ENCODE results near the gene RIMBP2.

RIMBP2 gene

GRCh38 chr12:130658145-130658911 lies 57.8 kb downstream of the RIMBP2 start:
- WGBS (ENCODE audit: insufficient coverage) = 88% methylated on average over 24 of the region's 26 CpGs
- peaks cover 0 to 5% (median 0%) of the 10 kb centered on the region in 4 experiments for H3K4me1 ChIP-seq (ENCODE audit: control extremely low read depth in 1 of 4, control insufficient read depth in 4 of 4, insufficient read depth in 4 of 4, low read length in 3 of 4)
- ChIA-PET POLR2A (no interaction called here), CTCF (interaction anchor here (1.2 kb wide), 1 partner anchor 89 kb away, joined by 3 read pairs; no protein-coding TSS in a partner anchor)
- DNase-seq = no peak
- H3K9me3 ChIP-seq (ENCODE audit: control extremely low read depth in 1 of 5, control insufficient read depth in 4 of 5, insufficient read depth in 2 of 5, low read depth in 1 of 5, low read length in 4 of 5) = peaks cover 0 to 5% (median 0%) of the 10 kb centered on the region in 5 experiments
- H3K27ac ChIP-seq (ENCODE audit: insufficient read depth in 1 of 2, low read depth in 1 of 2, low read length in 2 of 2, poor library complexity in 1 of 2, severe bottlenecking in 2 of 2) = no peak overlapping the region
- no peak overlapping the region for H3K4me3 ChIP-seq (ENCODE audit: control insufficient read depth in 1 of 7, extremely low read depth in 1 of 7, insufficient read depth in 4 of 7, low read depth in 2 of 7, low read length in 6 of 7)
- no peaks in the 10 kb centered on the region for H3K36me3 ChIP-seq (ENCODE audit: control insufficient read depth in 4 of 4, insufficient read depth in 4 of 4, low read length in 3 of 4)
- H3K27me3 ChIP-seq (replicated peaks in 2 of 5; ENCODE audit: control insufficient read depth in 4 of 5, insufficient read depth in 5 of 5, low read length in 4 of 5) = no peaks in the 10 kb centered on the region

GRCh38 chr12:130656411-130656810 lies 59.7 kb downstream of the RIMBP2 start:
- DNase-seq = peak in 2 of 3 donors; percentile 36 to 50
- ChIA-PET POLR2A (no interaction called here), CTCF (no interaction called here)
- Histone ChIP-seq H3K27me3 (replicated peaks in 2 of 5; ENCODE audit: control insufficient read depth in 4 of 5, insufficient read depth in 5 of 5, low read length in 4 of 5) (peaks cover 0 to 2% (median 0%) of the 10 kb centered on the region in 5 experiments), H3K4me3 (ENCODE audit: control insufficient read depth in 1 of 7, extremely low read depth in 1 of 7, insufficient read depth in 4 of 7, low read depth in 2 of 7, low read length in 6 of 7) (no peak overlapping the region), H3K27ac (ENCODE audit: insufficient read depth in 1 of 2, low read depth in 1 of 2, low read length in 2 of 2, poor library complexity in 1 of 2, severe bottlenecking in 2 of 2) (no peak overlapping the region), H3K36me3 (ENCODE audit: control insufficient read depth in 4 of 4, insufficient read depth in 4 of 4, low read length in 3 of 4) (no peaks in the 10 kb centered on the region), H3K4me1 (ENCODE audit: control extremely low read depth in 1 of 4, control insufficient read depth in 4 of 4, insufficient read depth in 4 of 4, low read length in 3 of 4) (peaks cover 0 to 5% (median 0%) of the 10 kb centered on the region in 4 experiments), H3K9me3 (ENCODE audit: control extremely low read depth in 1 of 5, control insufficient read depth in 4 of 5, insufficient read depth in 2 of 5, low read depth in 1 of 5, low read length in 4 of 5) (peaks cover 0 to 5% (median 0%) of the 10 kb centered on the region in 5 experiments)
- WGBS (ENCODE audit: insufficient coverage) = 25% methylated on average over 1 of the region's 8 CpGs

- ChIA-PET POLR2A (no interaction called here), CTCF (interaction anchor here (1.0 kb wide), 1 partner anchor 29 kb away, joined by 3 read pairs; no protein-coding TSS in a partner anchor)
- Histone ChIP-seq H3K27ac (ENCODE audit: insufficient read depth in 1 of 2, low read depth in 1 of 2, low read length in 2 of 2, poor library complexity in 1 of 2, severe bottlenecking in 2 of 2) (no peak overlapping the region), H3K4me1 (ENCODE audit: control extremely low read depth in 1 of 4, control insufficient read depth in 4 of 4, insufficient read depth in 4 of 4, low read length in 3 of 4) (peaks cover 0 to 5% (median 0%) of the 10 kb centered on the region in 4 experiments), H3K36me3 (ENCODE audit: control insufficient read depth in 4 of 4, insufficient read depth in 4 of 4, low read length in 3 of 4) (no peaks in the 10 kb centered on the region), H3K4me3 (ENCODE audit: control insufficient read depth in 1 of 7, extremely low read depth in 1 of 7, insufficient read depth in 4 of 7, low read depth in 2 of 7, low read length in 6 of 7) (no peak overlapping the region), H3K9me3 (ENCODE audit: control extremely low read depth in 1 of 5, control insufficient read depth in 4 of 5, insufficient read depth in 2 of 5, low read depth in 1 of 5, low read length in 4 of 5) (peaks cover 0 to 5% (median 0%) of the 10 kb centered on the region in 5 experiments), H3K27me3 (replicated peaks in 2 of 5; ENCODE audit: control insufficient read depth in 4 of 5, insufficient read depth in 5 of 5, low read length in 4 of 5) (peaks cover 0 to 2% (median 0%) of the 10 kb centered on the region in 5 experiments)
- 72% methylated on average over 9 of the region's 9 CpGs for WGBS (ENCODE audit: insufficient coverage)
- DNase-seq = no peak
Observed at GRCh38 chr12:130655881-130656280, 60.2 kb downstream of the RIMBP2 start.

- ChIA-PET POLR2A (no interaction called here), CTCF (interaction anchor here (1.0 kb wide), 1 partner anchor 30 kb away, joined by 3 read pairs; no protein-coding TSS in a partner anchor)
- Histone ChIP-seq H3K4me3 (ENCODE audit: control insufficient read depth in 1 of 7, extremely low read depth in 1 of 7, insufficient read depth in 4 of 7, low read depth in 2 of 7, low read length in 6 of 7) (no peak overlapping the region), H3K9me3 (ENCODE audit: control extremely low read depth in 1 of 5, control insufficient read depth in 4 of 5, insufficient read depth in 2 of 5, low read depth in 1 of 5, low read length in 4 of 5) (peaks cover 0 to 5% (median 0%) of the 10 kb centered on the region in 5 experiments), H3K36me3 (ENCODE audit: control insufficient read depth in 4 of 4, insufficient read depth in 4 of 4, low read length in 3 of 4) (no peaks in the 10 kb centered on the region), H3K27ac (ENCODE audit: insufficient read depth in 1 of 2, low read depth in 1 of 2, low read length in 2 of 2, poor library complexity in 1 of 2, severe bottlenecking in 2 of 2) (no peak overlapping the region), H3K4me1 (ENCODE audit: control extremely low read depth in 1 of 4, control insufficient read depth in 4 of 4, insufficient read depth in 4 of 4, low read length in 3 of 4) (peaks cover 0 to 5% (median 0%) of the 10 kb centered on the region in 4 experiments), H3K27me3 (replicated peaks in 2 of 5; ENCODE audit: control insufficient read depth in 4 of 5, insufficient read depth in 5 of 5, low read length in 4 of 5) (peaks cover 0 to 4% (median 0%) of the 10 kb centered on the region in 5 experiments)
- DNase-seq = peak in 2 of 3 donors; percentile 31 to 45
- 53% methylated on average over 3 of the region's 4 CpGs for WGBS (ENCODE audit: insufficient coverage)
Observed at GRCh38 chr12:130655010-130655409, 61.1 kb downstream of the RIMBP2 start.

- H3K9me3 ChIP-seq (ENCODE audit: control extremely low read depth in 1 of 5, control insufficient read depth in 4 of 5, insufficient read depth in 2 of 5, low read depth in 1 of 5, low read length in 4 of 5) = peaks cover 0 to 5% (median 0%) of the 10 kb centered on the region in 5 experiments
- no peak overlapping the region for H3K4me3 ChIP-seq (ENCODE audit: control insufficient read depth in 1 of 7, extremely low read depth in 1 of 7, insufficient read depth in 4 of 7, low read depth in 2 of 7, low read length in 6 of 7)
- 92% methylated on average over 13 of the region's 16 CpGs for WGBS (ENCODE audit: insufficient coverage)
- peaks cover 0 to 9% (median 0%) of the 10 kb centered on the region in 5 experiments for H3K27me3 ChIP-seq (replicated peaks in 2 of 5; ENCODE audit: control insufficient read depth in 4 of 5, insufficient read depth in 5 of 5, low read length in 4 of 5)
- ChIA-PET CTCF (interaction anchor here (1.3 kb wide), 1 partner anchor 10 kb away, joined by 4 read pairs; no protein-coding TSS in a partner anchor), POLR2A (no interaction called here)
- no peaks in the 10 kb centered on the region for H3K36me3 ChIP-seq (ENCODE audit: control insufficient read depth in 4 of 4, insufficient read depth in 4 of 4, low read length in 3 of 4)
- no peak overlapping the region for H3K27ac ChIP-seq (ENCODE audit: insufficient read depth in 1 of 2, low read depth in 1 of 2, low read length in 2 of 2, poor library complexity in 1 of 2, severe bottlenecking in 2 of 2)
- peaks cover 0 to 4% (median 0%) of the 10 kb centered on the region in 4 experiments for H3K4me1 ChIP-seq (ENCODE audit: control extremely low read depth in 1 of 4, control insufficient read depth in 4 of 4, insufficient read depth in 4 of 4, low read length in 3 of 4)
- DNase-seq = no peak
Observed at GRCh38 chr12:130651188-130651959, 64.7 kb downstream of the RIMBP2 start.

GRCh38 chr12:130650131-130650530 lies 66.0 kb downstream of the RIMBP2 start:
- DNase-seq = no peak
- no peaks in the 10 kb centered on the region for H3K36me3 ChIP-seq (ENCODE audit: control insufficient read depth in 4 of 4, insufficient read depth in 4 of 4, low read length in 3 of 4)
- no peaks in the 10 kb centered on the region for H3K4me1 ChIP-seq (ENCODE audit: control extremely low read depth in 1 of 4, control insufficient read depth in 4 of 4, insufficient read depth in 4 of 4, low read length in 3 of 4)
- no peak overlapping the region for H3K4me3 ChIP-seq (ENCODE audit: control insufficient read depth in 1 of 7, extremely low read depth in 1 of 7, insufficient read depth in 4 of 7, low read depth in 2 of 7, low read length in 6 of 7)
- ChIA-PET POLR2A (no interaction called here), CTCF (no interaction called here)
- no peak overlapping the region for H3K27ac ChIP-seq (ENCODE audit: insufficient read depth in 1 of 2, low read depth in 1 of 2, low read length in 2 of 2, poor library complexity in 1 of 2, severe bottlenecking in 2 of 2)
- peaks cover 0 to 5% (median 0%) of the 10 kb centered on the region in 5 experiments for H3K9me3 ChIP-seq (ENCODE audit: control extremely low read depth in 1 of 5, control insufficient read depth in 4 of 5, insufficient read depth in 2 of 5, low read depth in 1 of 5, low read length in 4 of 5)
- WGBS (ENCODE audit: insufficient coverage) = 85% methylated on average over 9 of the region's 9 CpGs
- H3K27me3 ChIP-seq (replicated peaks in 2 of 5; ENCODE audit: control insufficient read depth in 4 of 5, insufficient read depth in 5 of 5, low read length in 4 of 5) = peaks cover 0 to 9% (median 0%) of the 10 kb centered on the region in 5 experiments
